Measurements from ENCODE around the gene SDR42E2. TPM values are rescaled to one million over a fixed set of nuclear protein-coding genes. Genes with fewer than 3 reads are reported as not detected.

SDR42E2 gene
- total and polyA plus RNA-seq, 10 of the 15 experiments (the other 5 are each of a cell fraction or from before 2014, with no cell fraction given) = 0.01 to 0.09 (median 0.08) TPM; not detected in 4

DNA sequence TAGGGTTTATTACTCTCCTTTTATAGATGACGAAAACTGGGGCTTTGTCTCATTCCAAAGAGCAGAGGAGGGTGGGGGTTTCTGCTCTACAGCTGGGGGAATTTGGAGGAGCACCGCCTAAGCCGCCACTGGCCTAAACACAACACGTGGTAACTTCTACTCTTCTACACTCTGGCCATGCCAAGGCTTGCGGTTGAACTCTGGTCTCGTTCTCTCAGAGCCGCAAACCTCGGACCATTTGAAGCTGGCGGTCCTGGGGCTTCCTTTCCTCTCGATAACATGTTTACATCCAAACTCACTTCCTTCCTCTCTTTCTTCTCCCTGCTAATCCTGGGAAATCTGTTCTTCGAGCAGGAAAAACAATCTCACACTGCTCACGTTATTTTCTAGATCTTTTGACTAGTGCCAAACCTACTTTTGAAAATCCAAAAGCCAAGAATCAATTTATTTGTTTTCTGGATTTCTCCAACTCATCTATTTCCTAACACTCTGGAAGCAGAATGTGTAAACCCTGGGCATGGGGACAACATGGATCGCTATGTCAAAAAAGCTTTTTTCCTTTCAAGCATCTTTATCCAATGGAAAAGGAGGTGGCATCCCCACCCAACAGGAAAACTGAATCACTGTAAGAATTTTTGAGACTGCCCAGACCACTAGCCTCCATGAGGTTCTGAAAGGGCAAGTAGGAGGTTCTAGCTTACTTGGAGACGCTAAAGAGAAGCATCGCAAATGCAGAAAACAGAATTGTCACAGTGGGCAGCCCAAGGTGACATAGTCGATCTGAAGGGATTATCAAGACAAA lies 30.2 kb downstream of the SDR42E2 start (continued):
- peak; percentile 68 for TF ChIP-seq MXI1 (IDR thresholded peaks at IDR 0.05; ENCODE audit: low read depth, low read length)
- TF ChIP-seq, protein P1, sequence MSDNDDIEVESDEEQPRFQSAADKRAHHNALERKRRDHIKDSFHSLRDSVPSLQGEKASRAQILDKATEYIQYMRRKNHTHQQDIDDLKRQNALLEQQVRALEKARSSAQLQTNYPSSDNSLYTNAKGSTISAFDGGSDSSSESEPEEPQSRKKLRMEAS (IDR thresholded peaks at IDR 0.05; ENCODE audit: low read depth, low read length) = peak; percentile 90
- TF ChIP-seq SRF (IDR thresholded peaks at IDR 0.05; ENCODE audit: low read depth in 2 of 2, low read length in 2 of 2) = no peak
- TF ChIP-seq SP1 (IDR thresholded peaks at IDR 0.05; ENCODE audit: low read depth, low read length) = peak; percentile 51
- TF ChIP-seq HDAC2 (IDR thresholded peaks at IDR 0.05) = no peak
- TF ChIP-seq BACH1 (IDR thresholded peaks at IDR 0.05; ENCODE audit: borderline replicate concordance) = no peak
- TF ChIP-seq, protein P2, sequence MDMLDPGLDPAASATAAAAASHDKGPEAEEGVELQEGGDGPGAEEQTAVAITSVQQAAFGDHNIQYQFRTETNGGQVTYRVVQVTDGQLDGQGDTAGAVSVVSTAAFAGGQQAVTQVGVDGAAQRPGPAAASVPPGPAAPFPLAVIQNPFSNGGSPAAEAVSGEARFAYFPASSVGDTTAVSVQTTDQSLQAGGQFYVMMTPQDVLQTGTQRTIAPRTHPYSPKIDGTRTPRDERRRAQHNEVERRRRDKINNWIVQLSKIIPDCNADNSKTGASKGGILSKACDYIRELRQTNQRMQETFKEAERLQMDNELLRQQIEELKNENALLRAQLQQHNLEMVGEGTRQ (IDR thresholded peaks at IDR 0.05; ENCODE audit: borderline replicate concordance, low read depth, low read length) = peak; percentile 78
- TF ChIP-seq BHLHE40 (IDR thresholded peaks at IDR 0.05; ENCODE audit: borderline replicate concordance in 1 of 2, low read depth in 2 of 2, low read length in 1 of 2) = peak; percentile 67 to 86; a peak in 3 of 4 replicates
- peak; percentile 67; the same call in 1 of the 2 replicates for TF ChIP-seq SIN3A (IDR thresholded peaks at IDR 0.05; ENCODE audit: low read depth, low read length)
- TF ChIP-seq RCOR1 (conservative IDR thresholded peaks at IDR 0.05; ENCODE audit: low read depth, low read length) = no peak
- peak; percentile 13 to 53; a peak in 3 of 4 replicates for TF ChIP-seq EP300 (IDR thresholded peaks at IDR 0.05; ENCODE audit: borderline replicate concordance in 1 of 2, control insufficient read depth in 1 of 2, low read depth in 2 of 2, low read length in 2 of 2)
- 0 out of 2 replicates have a peak, but pooled peaks have one; percentile 30 for TF ChIP-seq GATAD2B (conservative IDR thresholded peaks at IDR 0.05; ENCODE audit: low read depth)
- TF ChIP-seq ZNF207 (IDR thresholded peaks at IDR 0.05; ENCODE audit: borderline replicate concordance) = no peak
- TF ChIP-seq NR2F1 (conservative IDR thresholded peaks at IDR 0.05) = peak; percentile 67
- no peak for TF ChIP-seq EGR1 (IDR thresholded peaks at IDR 0.05; ENCODE audit: borderline replicate concordance in 1 of 2, low read depth in 2 of 2, low read length in 2 of 2)
- TF ChIP-seq MEF2A (IDR thresholded peaks at IDR 0.05; ENCODE audit: insufficient read depth, low read depth, low read length) = no peak
- no peak for TF ChIP-seq PML (IDR thresholded peaks at IDR 0.05; ENCODE audit: low read length)
- TF ChIP-seq, protein P3, sequence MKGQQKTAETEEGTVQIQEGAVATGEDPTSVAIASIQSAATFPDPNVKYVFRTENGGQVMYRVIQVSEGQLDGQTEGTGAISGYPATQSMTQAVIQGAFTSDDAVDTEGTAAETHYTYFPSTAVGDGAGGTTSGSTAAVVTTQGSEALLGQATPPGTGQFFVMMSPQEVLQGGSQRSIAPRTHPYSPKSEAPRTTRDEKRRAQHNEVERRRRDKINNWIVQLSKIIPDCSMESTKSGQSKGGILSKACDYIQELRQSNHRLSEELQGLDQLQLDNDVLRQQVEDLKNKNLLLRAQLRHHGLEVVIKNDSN (IDR thresholded peaks at IDR 0.05; ENCODE audit: borderline replicate concordance, extremely low read length, insufficient read depth, low read depth, low read length) = peak; percentile 67
- TF ChIP-seq CBFB (IDR thresholded peaks at IDR 0.05; ENCODE audit: low read depth) = peak; percentile 93
- peak; percentile 98; a peak in 3 of 4 replicates for TF ChIP-seq IKZF2 (IDR thresholded peaks at IDR 0.05)
- no peak for TF ChIP-seq CEBPB (IDR thresholded peaks at IDR 0.05; ENCODE audit: borderline replicate concordance in 1 of 2, low read depth in 2 of 2, low read length in 2 of 2)
- peak; percentile 95 for TF ChIP-seq IKZF1 (conservative IDR thresholded peaks at IDR 0.05)
- no peak for TF ChIP-seq ZNF24 (IDR thresholded peaks at IDR 0.05)
- TF ChIP-seq CHD2 (IDR thresholded peaks at IDR 0.05; ENCODE audit: borderline replicate concordance, low read depth, low read length) = 0 out of 2 replicates have a peak, but pooled peaks have one; percentile 25
- TF ChIP-seq RAD51 (IDR thresholded peaks at IDR 0.05) = peak; percentile 92
- no peak for TF ChIP-seq TARDBP (IDR thresholded peaks at IDR 0.05; ENCODE audit: borderline replicate concordance)

All from GM12878 (cell line).